Measurements from ENCODE around the gene RBMS3.

- no peak for TF ChIP-seq CTCF (IDR thresholded peaks at IDR 0.05 in 2 of 3, conservative IDR thresholded peaks at IDR 0.05 in 1 of 3; ENCODE audit: borderline replicate concordance in 1 of 3, insufficient read depth in 1 of 3, low read depth in 2 of 3, low read length in 2 of 3)
- no peak for TF ChIP-seq SP1 (IDR thresholded peaks at IDR 0.05; ENCODE audit: low read depth)
- no peak for TF ChIP-seq POLR2A (IDR thresholded peaks at IDR 0.05; ENCODE audit: borderline replicate concordance, extremely low read depth, insufficient read depth, insufficient read length)
- TF ChIP-seq POLR2AphosphoS5 (IDR thresholded peaks at IDR 0.05; ENCODE audit: low read depth, low read length): no peak
- no peak for TF ChIP-seq REST (IDR thresholded peaks at IDR 0.05; ENCODE audit: low read depth)
- no peak for TF ChIP-seq CBX3 (IDR thresholded peaks at IDR 0.05; ENCODE audit: low read depth)
- no peak for TF ChIP-seq ATF3 (IDR thresholded peaks at IDR 0.05)
Observed at GRCh38 chr3:29708884-29709283, 428.0 kb downstream of the RBMS3 start.

All from HCT116 (cell line).